ENCODE results near the gene SPATA13.

The SPATA13 gene

GRCh38 chr13:24142453-24142852 lies 18.1 kb upstream of the SPATA13 start:
- no peak for FAIRE-seq

- FAIRE-seq, result no peak
Observed at GRCh38 chr13:24142886-24143285, 17.6 kb upstream of the SPATA13 start.

GRCh38 chr13:24145240-24145639 lies 15.3 kb upstream of the SPATA13 start:
- no peak for FAIRE-seq

- FAIRE-seq, result no peak
Observed at GRCh38 chr13:24145674-24146073, 14.8 kb upstream of the SPATA13 start.

GRCh38 chr13:24146961-24147569 lies 13.5 kb upstream of the SPATA13 start:
- no peak for FAIRE-seq

- no peak for FAIRE-seq
Observed at GRCh38 chr13:24147570-24147963, 13.0 kb upstream of the SPATA13 start.

GRCh38 chr13:24148414-24149235 lies 11.9 kb upstream of the SPATA13 start:
- FAIRE-seq, result no peak

- FAIRE-seq, result no peak
Observed at GRCh38 chr13:24149246-24150032, 11.1 kb upstream of the SPATA13 start.

GRCh38 chr13:24150572-24150971 lies 9.9 kb upstream of the SPATA13 start:
- FAIRE-seq, result no peak

- no peak for FAIRE-seq
Observed at GRCh38 chr13:24151864-24152263, 8.7 kb upstream of the SPATA13 start.

GRCh38 chr13:24152292-24153214 lies 8.0 kb upstream of the SPATA13 start:
- no peak for FAIRE-seq

- FAIRE-seq, result no peak
Observed at GRCh38 chr13:24153347-24153746, 7.2 kb upstream of the SPATA13 start.

- no peak for FAIRE-seq
Observed at GRCh38 chr13:24153979-24154701, 6.4 kb upstream of the SPATA13 start.

- no peak for FAIRE-seq
Observed at GRCh38 chr13:24159357-24159756, 1.2 kb upstream of the SPATA13 start.

GRCh38 chr13:24161010-24161775 lies 673 bp downstream of the SPATA13 start:
- no peak for FAIRE-seq

- FAIRE-seq, result no peak
Observed at GRCh38 chr13:24161980-24162525, 1.5 kb downstream of the SPATA13 start.

GRCh38 chr13:24162604-24163003 lies 2.1 kb downstream of the SPATA13 start:
- no peak for FAIRE-seq

GRCh38 chr13:24165746-24166145 lies 5.2 kb downstream of the SPATA13 start:
- no peak for FAIRE-seq

GRCh38 chr13:24166561-24166960 lies 6.0 kb downstream of the SPATA13 start:
- no peak for FAIRE-seq

GRCh38 chr13:24167666-24168391 lies 7.3 kb downstream of the SPATA13 start:
- no peak for FAIRE-seq

All from TTC549 (cell line).